Activated naive CD4-positive, alpha-beta T cell treated with anti-CD3 and anti-CD28 coated beads, Interleukin-2, amount 50 U/mL, for 24 hours (primary cell): ENCODE results near the gene UBL5.
"Not testable (repeated sequence)": the region's sequence is repeated elsewhere in the genome, so short reads cannot be mapped to it uniquely, and the experiment has no call there.

ENCODE experiments used
- H3K27ac Mint-ChIP-seq: one replicate; pipeline ENCODE4 v1.8.0; 2021; ENCODE audit warnings: mild to moderate bottlenecking, mixed read lengths
- H3K27me3 Mint-ChIP-seq: one replicate; pipeline ENCODE4 v1.8.0; 2021; ENCODE audit warnings: mixed read lengths
- H3K36me3 Mint-ChIP-seq: one replicate; pipeline ENCODE4 v1.8.0; 2021; ENCODE audit warnings: mixed read lengths
- H3K4me1 Mint-ChIP-seq: one replicate; pipeline ENCODE4 v1.8.0; 2021; ENCODE audit warnings: mixed read lengths
- H3K4me3 Mint-ChIP-seq: one replicate; pipeline ENCODE4 v1.8.0; 2021; ENCODE audit warnings: mild to moderate bottlenecking, mixed read lengths
- H3K9me3 Mint-ChIP-seq: one replicate; pipeline ENCODE4 v1.8.0; 2021; ENCODE audit warnings: mixed read lengths

Gene UBL5

DNA sequence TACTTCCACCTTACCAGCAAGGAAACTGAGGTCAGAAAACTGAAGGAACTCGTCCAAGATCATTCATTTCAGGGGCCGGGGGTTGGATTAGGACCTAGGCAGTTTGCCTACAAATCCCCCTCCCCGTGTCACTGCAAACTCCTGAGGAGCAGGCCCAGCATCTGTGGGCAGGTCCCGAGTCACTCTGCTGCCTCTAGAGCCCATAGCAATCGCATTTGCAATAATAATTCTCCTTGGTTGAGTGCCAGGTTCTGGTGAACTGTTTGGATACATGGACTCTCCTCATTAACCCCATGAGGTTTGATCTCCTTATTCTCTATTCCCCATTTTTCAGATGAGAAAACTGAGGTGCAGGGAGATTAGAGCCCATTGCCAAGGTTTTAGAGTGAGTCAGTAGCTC lies 8.3 kb downstream of the UBL5 start:
- no peaks in the 10 kb centered on the region for H3K9me3 Mint-ChIP-seq
- H3K27me3 Mint-ChIP-seq: no peaks in the 10 kb centered on the region
- peak overlapping the region; percentile 87 for H3K27ac Mint-ChIP-seq
- peak overlapping the region; percentile 92 for H3K4me3 Mint-ChIP-seq
- H3K4me1 Mint-ChIP-seq: peaks cover 12% of the 10 kb centered on the region
- H3K36me3 Mint-ChIP-seq: peaks cover 1% of the 10 kb centered on the region

DNA sequence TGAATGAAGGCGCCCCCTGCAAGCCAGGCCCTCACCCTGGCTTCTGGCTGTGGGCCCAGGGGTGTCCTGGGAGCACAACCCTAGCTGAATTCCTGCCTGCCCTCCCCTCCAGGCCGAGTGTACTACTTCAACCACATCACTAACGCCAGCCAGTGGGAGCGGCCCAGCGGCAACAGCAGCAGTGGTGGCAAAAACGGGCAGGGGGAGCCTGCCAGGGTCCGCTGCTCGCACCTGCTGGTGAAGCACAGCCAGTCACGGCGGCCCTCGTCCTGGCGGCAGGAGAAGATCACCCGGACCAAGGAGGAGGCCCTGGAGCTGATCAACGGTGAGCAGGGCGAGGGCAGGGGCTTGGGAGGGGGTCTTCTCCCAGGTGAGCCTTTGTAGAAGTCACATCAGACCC lies 10.6 kb downstream of the UBL5 start:
- Mint-ChIP-seq H3K4me1 (peaks cover 22% of the 10 kb centered on the region), H3K4me3 (no peak overlapping the region), H3K36me3 (peaks cover 9% of the 10 kb centered on the region), H3K9me3 (no peaks in the 10 kb centered on the region), H3K27ac (no peak overlapping the region), H3K27me3 (no peaks in the 10 kb centered on the region)

DNA sequence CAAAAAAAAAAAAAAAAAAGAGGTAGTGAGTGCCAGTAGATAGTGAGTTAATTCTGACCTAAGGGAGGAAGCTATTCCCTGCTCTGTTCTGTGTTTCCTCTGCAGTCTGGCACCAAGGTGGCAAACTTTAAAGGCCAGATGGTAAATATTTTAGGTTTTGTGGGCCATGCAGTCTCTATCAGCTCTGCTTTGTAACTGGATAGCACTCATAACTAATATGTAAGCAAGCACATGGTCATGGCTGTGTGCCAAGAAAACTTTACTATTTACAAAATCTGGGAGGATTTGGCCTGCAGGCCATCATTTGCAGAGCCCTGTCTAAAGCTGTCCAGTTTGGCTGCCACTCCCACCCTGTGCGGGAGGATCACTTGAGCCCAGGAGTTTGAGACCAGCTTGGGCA lies 11.7 kb downstream of the UBL5 start:
- Mint-ChIP-seq H3K27ac (no peak overlapping the region), H3K4me3 (no peak overlapping the region)

DNA sequence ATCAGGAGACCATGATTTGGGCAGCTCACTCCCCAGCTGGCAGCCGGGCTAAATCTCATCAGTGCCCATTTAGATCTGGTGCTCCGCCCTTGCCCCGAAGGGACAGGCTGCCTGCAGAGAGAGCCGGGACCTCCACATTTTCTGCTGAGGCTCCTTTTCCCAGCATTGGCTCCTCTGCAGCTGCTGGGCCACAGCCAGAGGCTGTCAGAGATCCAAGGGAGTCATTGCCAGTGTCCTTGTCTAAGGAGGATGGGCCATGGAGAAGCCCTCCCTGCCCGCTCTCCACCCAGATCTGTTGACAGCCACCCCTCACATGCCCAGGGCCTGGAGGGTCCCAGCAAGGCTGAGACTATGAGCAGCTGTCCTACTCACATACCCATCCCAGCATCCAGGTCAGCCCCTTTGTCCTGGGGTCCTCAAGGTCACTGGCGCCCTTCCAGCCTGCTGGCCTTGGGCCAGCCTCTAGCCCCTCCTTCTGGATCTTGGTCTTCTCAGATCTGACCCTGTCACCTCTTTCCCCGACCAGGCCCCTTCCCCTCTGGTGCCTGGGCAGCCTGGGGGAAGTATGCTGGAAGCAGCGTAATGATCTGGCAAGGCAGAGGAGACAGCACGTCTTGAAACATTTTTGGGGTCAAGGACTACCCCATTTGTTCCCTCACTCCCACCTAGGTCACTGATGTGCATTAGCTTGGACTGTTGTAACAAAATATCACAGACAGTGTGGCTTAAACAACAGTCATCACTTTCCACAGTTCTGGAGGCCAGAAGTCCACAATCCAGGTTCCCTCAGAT lies 15.3 kb downstream of the UBL5 start:
- Mint-ChIP-seq H3K27ac (no peak overlapping the region), H3K9me3 (no peaks in the 10 kb centered on the region), H3K36me3 (peaks cover 11% of the 10 kb centered on the region), H3K4me3 (no peak overlapping the region), H3K4me1 (peaks cover 39% of the 10 kb centered on the region), H3K27me3 (no peaks in the 10 kb centered on the region)

More for the DNA sequence above, 11.7 kb downstream of the UBL5 start:
- no peaks in the 10 kb centered on the region for H3K27me3 Mint-ChIP-seq
- H3K36me3 Mint-ChIP-seq: peaks cover 11% of the 10 kb centered on the region
- no peaks in the 10 kb centered on the region for H3K9me3 Mint-ChIP-seq
- peaks cover 23% of the 10 kb centered on the region for H3K4me1 Mint-ChIP-seq

DNA sequence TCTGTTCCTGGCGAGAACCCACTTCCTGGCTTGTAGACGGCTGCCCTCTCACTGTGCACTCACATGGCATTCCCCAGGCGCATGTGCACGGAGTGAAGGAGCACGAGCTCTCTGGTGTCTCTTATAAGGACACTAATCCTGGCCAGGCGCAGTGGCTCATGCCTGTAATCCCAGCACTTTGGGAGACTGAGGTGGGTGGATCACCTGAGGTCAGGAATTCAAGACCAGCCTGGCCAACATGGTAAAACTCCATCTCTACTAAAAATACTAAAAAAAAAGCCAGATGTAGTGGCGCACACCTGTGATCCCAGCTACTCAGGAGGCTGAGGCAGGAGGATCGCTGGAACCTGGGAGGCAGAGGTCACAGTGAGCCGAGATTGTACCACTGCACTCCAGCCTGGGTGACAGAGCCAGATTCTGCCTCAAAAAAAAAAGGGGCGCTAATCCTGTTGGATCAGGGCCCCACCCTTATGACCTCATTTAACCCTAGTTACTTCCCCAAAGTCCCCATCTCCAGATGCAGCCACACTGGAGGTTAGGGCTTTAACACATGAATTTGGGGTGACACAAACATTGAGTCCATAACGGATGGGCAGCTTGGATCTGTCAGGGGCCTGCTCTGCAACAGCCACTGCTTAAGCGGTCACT lies 16.0 kb downstream of the UBL5 start:
- H3K4me1 Mint-ChIP-seq: peaks cover 42% of the 10 kb centered on the region
- peaks cover 11% of the 10 kb centered on the region for H3K36me3 Mint-ChIP-seq
- not testable (repeated sequence) for H3K4me3 Mint-ChIP-seq, H3K9me3 Mint-ChIP-seq, H3K27me3 Mint-ChIP-seq, H3K27ac Mint-ChIP-seq

DNA sequence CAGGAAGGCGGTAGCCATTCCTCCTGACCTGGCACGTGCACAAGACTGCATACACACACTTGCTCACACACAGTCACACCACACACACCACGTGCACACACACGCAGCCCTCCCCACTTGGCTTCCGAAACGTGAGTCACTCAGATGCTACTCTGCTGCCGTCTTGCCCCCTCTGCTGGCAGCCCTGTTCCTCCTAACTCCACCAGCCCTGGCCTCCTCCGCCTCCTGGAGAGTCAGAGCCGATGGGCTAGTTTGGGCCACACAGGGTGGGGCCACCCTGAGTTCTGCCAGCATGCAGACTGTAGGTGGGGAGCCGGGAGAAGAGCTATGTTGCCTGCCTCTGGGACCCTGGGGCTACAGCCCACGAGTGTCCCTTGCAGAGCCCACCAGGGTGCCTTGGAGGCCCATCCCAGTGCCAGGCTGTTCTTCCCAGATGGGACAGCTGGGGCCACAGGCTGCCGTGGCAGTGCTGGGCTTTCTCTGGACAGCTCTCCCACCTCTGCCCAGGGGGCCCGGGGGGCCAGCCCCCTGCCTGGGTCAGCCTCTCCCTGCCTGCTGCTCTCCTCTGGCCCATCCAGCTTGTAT lies 19.5 kb downstream of the UBL5 start:
- peaks cover 39% of the 10 kb centered on the region for H3K4me1 Mint-ChIP-seq
- no peaks in the 10 kb centered on the region for H3K9me3 Mint-ChIP-seq
- peaks cover 4% of the 10 kb centered on the region for H3K36me3 Mint-ChIP-seq
- no peaks in the 10 kb centered on the region for H3K27me3 Mint-ChIP-seq
- H3K4me3 Mint-ChIP-seq: no peak overlapping the region
- H3K27ac Mint-ChIP-seq: peak overlapping the region; percentile 81

DNA sequence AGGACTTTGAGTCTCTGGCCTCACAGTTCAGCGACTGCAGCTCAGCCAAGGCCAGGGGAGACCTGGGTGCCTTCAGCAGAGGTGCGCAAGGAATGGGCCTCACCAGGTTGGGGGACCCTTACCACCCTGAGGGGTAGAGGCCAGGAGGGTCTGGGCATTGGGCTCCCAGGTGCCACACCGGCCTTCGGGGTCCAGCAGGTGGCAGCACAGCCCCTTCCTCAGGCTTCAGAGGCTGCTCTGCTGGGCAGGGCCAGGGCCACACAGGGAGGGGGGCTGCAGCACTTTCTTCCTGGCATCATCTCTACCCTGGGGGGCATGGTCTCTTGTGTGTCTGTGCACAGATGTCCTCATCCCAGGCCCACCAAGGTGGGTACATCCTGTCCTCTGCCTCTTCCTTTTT lies 20.3 kb downstream of the UBL5 start:
- Mint-ChIP-seq H3K4me3 (no peak overlapping the region), H3K9me3 (no peaks in the 10 kb centered on the region), H3K36me3 (peaks cover 4% of the 10 kb centered on the region), H3K27ac (no peak overlapping the region), H3K4me1 (peaks cover 48% of the 10 kb centered on the region), H3K27me3 (no peaks in the 10 kb centered on the region)

DNA sequence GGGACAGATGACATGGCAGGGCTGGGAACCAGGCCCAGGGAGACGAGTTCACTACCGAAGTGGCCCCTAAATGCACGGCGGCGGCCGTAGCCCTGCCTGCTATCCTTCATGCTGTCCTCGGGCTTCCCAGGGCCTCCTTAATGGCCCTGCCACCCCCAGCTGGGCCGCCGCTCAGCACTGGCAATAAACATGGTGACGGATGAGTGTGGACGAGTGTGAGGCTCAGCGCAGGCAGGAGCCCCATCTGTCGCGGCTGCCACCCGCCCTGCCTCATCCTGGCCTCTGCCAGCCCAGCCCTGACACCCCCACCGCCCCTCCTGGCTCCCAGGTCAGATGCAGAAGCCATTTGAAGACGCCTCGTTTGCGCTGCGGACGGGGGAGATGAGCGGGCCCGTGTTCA lies 21.0 kb downstream of the UBL5 start:
- H3K4me1 Mint-ChIP-seq: peaks cover 52% of the 10 kb centered on the region
- no peak overlapping the region for H3K4me3 Mint-ChIP-seq
- H3K27me3 Mint-ChIP-seq: no peaks in the 10 kb centered on the region
- H3K36me3 Mint-ChIP-seq: peaks cover under 1% of the 10 kb centered on the region
- H3K9me3 Mint-ChIP-seq: no peaks in the 10 kb centered on the region
- no peak overlapping the region for H3K27ac Mint-ChIP-seq

DNA sequence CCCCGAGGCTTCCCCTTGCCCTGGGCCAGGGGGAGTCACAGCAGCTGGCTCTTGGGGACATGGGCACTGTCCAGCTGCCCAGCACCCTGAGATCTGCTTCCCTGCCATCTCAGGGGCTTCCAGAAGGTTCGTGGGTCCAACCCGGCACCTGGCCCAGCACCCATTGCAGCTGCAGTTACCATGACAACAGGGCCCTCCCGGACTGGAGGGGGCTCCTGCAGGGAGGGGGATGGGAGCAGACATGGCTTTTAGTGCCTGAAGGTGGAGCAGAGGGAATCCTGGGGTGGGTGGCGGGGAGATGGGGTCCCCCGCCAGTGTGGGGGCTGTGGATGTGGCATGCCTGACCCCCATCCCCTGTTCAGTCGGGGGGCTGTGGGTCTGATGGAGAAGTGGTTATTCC lies 22.1 kb downstream of the UBL5 start:
- H3K27me3 Mint-ChIP-seq: no peaks in the 10 kb centered on the region
- peaks cover 56% of the 10 kb centered on the region for H3K4me1 Mint-ChIP-seq
- no peak overlapping the region for H3K27ac Mint-ChIP-seq
- H3K9me3 Mint-ChIP-seq: no peaks in the 10 kb centered on the region
- H3K4me3 Mint-ChIP-seq: no peak overlapping the region
- peaks cover 2% of the 10 kb centered on the region for H3K36me3 Mint-ChIP-seq

DNA sequence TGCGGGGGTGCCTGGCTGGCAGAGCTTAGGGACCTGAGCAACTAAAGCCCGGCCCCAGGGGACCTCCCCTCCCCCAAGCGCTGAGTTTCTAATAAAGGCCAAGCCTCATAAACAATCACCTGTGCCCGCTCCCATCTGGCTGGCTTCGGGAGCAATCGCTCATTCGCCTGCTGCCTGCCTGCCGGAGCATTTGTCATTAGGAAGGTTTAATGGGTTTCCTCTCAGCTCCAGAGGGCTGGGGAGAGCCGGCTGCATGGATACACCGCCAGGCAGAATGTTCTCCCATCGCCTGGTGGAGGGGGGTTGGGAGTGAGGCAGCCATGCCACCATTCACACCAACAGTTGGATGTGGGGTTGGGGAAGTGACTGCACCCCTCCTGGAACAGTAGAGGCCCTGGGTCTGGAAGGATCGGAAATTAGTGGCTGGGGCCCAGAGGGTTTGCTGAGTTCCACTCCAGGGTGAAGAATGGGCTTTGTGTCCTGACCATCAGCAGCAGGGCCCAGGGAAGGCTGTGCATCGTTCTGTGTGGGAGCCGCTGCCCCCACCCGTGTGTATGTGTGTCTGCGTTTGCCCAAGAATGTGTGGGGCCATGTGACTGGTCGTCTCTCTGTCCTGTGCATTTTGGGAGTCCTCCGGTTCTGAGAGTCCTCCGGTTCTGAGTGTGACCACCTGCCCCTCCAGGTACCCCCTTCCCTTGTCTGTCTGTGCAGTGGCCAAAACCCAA lies 22.7 kb downstream of the UBL5 start:
- Mint-ChIP-seq H3K27ac (no peak overlapping the region), H3K4me3 (no peak overlapping the region), H3K36me3 (peaks cover 2% of the 10 kb centered on the region), H3K27me3 (no peaks in the 10 kb centered on the region), H3K9me3 (no peaks in the 10 kb centered on the region), H3K4me1 (peaks cover 50% of the 10 kb centered on the region)

DNA sequence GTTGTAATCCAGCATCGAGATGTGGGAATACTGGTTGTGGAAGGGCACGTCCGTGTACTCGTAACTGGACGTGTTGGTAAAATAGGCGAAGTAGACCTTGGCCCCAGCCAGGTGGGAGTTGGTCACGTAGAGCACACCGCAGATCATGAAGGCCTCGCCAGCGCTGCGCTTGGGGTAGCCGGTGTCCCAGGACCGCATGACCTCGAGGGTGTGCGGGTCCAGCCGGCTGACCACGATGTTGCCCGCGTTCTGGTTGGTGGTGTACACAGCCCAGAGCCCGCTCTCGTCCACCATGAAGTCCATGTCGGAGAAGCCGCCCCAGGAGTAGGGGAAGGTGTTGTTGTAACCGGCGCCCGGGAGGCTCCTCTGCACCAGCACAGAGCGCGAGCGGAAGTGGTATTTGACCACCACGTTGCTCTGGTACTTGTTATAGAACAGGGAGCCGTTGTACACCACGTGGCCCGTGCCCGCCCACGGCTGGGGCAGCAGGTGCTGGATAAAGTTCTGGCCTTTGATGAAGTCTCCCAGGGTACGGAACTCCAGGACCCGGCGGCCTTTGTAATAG lies 26.6 kb downstream of the UBL5 start:
- H3K27ac Mint-ChIP-seq: peak overlapping the region; percentile 92

DNA sequence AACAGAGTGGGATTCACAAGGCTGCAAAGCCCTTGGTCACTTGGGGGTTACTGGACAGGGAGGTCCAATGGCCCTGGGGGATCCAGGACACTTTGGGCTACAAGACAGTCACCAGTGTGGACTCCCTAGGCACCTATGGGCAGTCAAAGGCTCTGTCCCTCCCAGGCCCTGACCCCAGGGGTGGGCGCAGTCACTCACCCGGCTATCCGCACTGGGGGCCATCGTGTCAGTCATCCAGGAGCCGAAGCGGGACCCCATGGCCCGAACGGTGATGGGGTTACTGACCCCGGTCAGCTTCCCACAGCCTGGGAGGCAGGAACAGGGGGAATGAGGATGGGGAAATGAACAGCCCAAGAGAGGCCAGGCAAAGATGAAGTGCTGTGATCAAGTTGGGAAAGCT lies 28.9 kb downstream of the UBL5 start:
- Mint-ChIP-seq H3K4me3 (peak overlapping the region; percentile 89), H3K9me3 (no peaks in the 10 kb centered on the region), H3K27me3 (no peaks in the 10 kb centered on the region), H3K4me1 (peaks cover 86% of the 10 kb centered on the region), H3K36me3 (peaks cover 2% of the 10 kb centered on the region), H3K27ac (peak overlapping the region; percentile 96)

More for the DNA sequence above, 26.6 kb downstream of the UBL5 start:
- Mint-ChIP-seq H3K4me3 (no peak overlapping the region), H3K27me3 (no peaks in the 10 kb centered on the region), H3K36me3 (peaks cover 2% of the 10 kb centered on the region), H3K9me3 (no peaks in the 10 kb centered on the region), H3K4me1 (peaks cover 64% of the 10 kb centered on the region)

DNA sequence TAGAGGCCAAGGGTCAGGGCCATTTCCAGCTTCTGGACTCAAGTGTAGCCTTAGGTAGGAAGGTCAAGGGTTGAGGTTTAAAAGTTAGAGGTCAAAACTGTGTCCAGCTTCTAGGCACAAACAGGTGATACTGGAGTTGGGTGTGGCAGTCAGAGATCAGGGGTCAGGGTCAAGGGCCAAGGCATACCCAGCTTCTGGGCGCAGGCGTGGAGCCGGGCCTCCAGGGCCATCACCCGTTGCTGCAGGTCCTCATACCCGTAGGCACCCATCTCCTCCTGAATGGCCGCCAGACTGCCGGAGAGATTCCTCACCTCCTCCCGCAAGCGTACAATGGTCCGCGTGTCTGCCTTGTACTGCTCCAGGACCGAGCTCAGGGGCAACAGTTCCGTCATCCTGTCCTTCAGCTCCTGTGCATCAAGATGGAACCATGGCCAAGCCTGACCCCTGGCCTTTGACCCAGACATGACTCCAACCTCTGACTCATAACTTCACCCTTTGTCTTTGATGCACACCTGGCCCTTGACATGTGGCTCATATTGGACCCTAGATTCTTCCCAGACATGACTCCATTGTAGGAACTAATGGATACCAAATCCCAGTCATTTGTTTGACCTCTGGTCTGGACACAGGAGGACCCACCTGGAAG lies 29.5 kb downstream of the UBL5 start:
- peaks cover 86% of the 10 kb centered on the region for H3K4me1 Mint-ChIP-seq
- peak overlapping the region; percentile 97 for H3K27ac Mint-ChIP-seq

DNA sequence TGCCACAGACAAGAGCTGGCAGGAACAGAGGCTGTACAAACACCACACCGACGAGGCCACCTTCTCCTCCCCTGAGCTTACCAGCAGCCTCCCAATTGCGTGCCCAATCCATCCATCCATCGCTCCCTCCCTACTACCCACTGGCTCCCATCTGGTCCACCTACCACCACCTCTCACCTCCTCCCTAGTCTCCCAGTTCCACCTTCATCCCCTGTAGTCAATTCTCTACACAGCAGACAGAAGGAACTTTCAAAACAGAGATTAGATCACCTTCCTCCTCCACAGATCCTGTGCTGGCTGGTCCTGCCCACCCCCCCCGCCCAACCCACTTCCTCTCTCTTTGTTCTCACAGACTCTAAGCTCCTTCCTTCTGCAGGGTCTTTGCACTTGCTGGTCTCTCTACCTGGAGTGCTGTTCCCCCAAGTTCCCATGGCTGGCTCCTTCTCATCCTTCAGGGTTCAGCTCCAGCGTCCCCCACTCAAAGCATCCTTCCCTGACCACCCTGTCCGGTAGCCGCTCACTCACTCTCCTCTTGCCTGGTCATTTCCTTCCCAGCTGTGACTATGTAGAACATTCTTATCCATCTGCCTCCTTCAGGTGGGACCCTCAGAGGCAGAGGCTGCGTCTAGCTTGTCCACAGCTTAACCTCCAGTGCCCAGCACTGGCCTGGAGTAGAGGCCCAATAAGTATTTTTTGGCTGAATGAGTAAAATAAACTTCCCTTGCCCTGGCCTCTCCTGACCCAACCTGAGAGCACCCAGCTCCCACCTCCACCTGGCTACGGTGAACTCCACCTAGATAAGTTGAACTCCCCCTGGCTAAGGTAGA lies 30.4 kb downstream of the UBL5 start:
- Mint-ChIP-seq H3K4me3 (peak overlapping the region; percentile 89), H3K4me1 (peaks cover 86% of the 10 kb centered on the region), H3K9me3 (no peaks in the 10 kb centered on the region), H3K27me3 (no peaks in the 10 kb centered on the region), H3K36me3 (peaks cover 2% of the 10 kb centered on the region), H3K27ac (peak overlapping the region; percentile 97)

More for the DNA sequence above, 29.5 kb downstream of the UBL5 start:
- H3K4me3 Mint-ChIP-seq: peak overlapping the region; percentile 89
- H3K36me3 Mint-ChIP-seq: peaks cover 2% of the 10 kb centered on the region
- no peaks in the 10 kb centered on the region for H3K27me3 Mint-ChIP-seq
- H3K9me3 Mint-ChIP-seq: no peaks in the 10 kb centered on the region
